GM12878 (cell line): Measurements from ENCODE around the gene LIN7A. TPM values are rescaled to one million over a fixed set of nuclear protein-coding genes. Genes with fewer than 3 reads are reported as not detected.

Source experiments
- ATF3 ChIP-seq: IDR thresholded peaks from 2 replicates; pipeline ENCODE4 v1.6.1; 2011; ENCODE audit warnings: low read depth, mild to moderate bottlenecking, low read length, moderate library complexity, borderline replicate concordance; ENCODE audit errors: extremely low read depth
- BACH1 ChIP-seq: fragments of 450-650 bp; IDR thresholded peaks from 2 replicates; pipeline ENCODE4 v1.6.1; 2017; ENCODE audit warnings: mild to moderate bottlenecking, borderline replicate concordance
- BHLHE40 ChIP-seq, 2 experiments: fragments of 450-650 bp in 1 of 2; IDR thresholded peaks; 2 replicates each; pipeline ENCODE4 v1.6.1; 2011 to 2017; ENCODE audit warnings: low read depth in 2 of 2, borderline replicate concordance in 1 of 2, improper control_type of control experiment in 1 of 2, low read length in 1 of 2, mild to moderate bottlenecking in 1 of 2
- E2F4 ChIP-seq: IDR thresholded peaks from 2 replicates; pipeline ENCODE4 v1.6.1; 2012; ENCODE audit warnings: low read depth, low read length, improper control_type of control experiment
- E2F8 ChIP-seq: fragments of 450-650 bp; IDR thresholded peaks from 2 replicates; pipeline ENCODE4 v1.6.1; 2018; ENCODE audit warnings: mild to moderate bottlenecking, low read depth, moderate library complexity; ENCODE audit not compliant: partially characterized antibody
- IKZF1 ChIP-seq: fragments of 450-650 bp; conservative IDR thresholded peaks from 2 replicates; pipeline ENCODE4 v1.6.1; 2017; ENCODE audit warnings: antibody characterized with exemption, mild to moderate bottlenecking
- IRF4 ChIP-seq: IDR thresholded peaks from 2 replicates; pipeline ENCODE4 v1.6.1; 2011; ENCODE audit warnings: low read depth, low read length
- MYC ChIP-seq: IDR thresholded peaks from 2 replicates; pipeline ENCODE4 v1.6.1; 2011; ENCODE audit warnings: mild to moderate bottlenecking, low read length, moderate library complexity, inconsistent platforms; ENCODE audit not compliant: insufficient read depth, insufficient replicate concordance, insufficient read length, severe bottlenecking
- NBN ChIP-seq: fragments of 450-650 bp; IDR thresholded peaks from 2 replicates; pipeline ENCODE4 v1.6.1; 2016
- NR2F1 ChIP-seq: fragments of 450-650 bp; conservative IDR thresholded peaks from 2 replicates; pipeline ENCODE4 v1.6.1; 2017; ENCODE audit warnings: mild to moderate bottlenecking
- PRDM15 ChIP-seq: fragments of 450-650 bp; formaldehyde crosslinking; IDR thresholded peaks from 2 replicates; pipeline ENCODE4 v1.4.0; 2020; ENCODE audit warnings: mild to moderate bottlenecking, moderate library complexity
- RAD21 ChIP-seq: IDR thresholded peaks from 2 replicates; pipeline ENCODE4 v1.6.1; 2011; ENCODE audit warnings: mild to moderate bottlenecking, low read depth, low read length, moderate library complexity; ENCODE audit not compliant: insufficient read depth
- SIN3A ChIP-seq: IDR thresholded peaks from 2 replicates; pipeline ENCODE4 v1.6.1; 2012; ENCODE audit warnings: low read depth, low read length, improper control_type of control experiment
- SIX5 ChIP-seq: IDR thresholded peaks from 2 replicates; pipeline ENCODE4 v1.6.1; 2011; ENCODE audit warnings: mild to moderate bottlenecking, low read depth, low read length, moderate library complexity; ENCODE audit not compliant: severe bottlenecking
- SKIL ChIP-seq: fragments of 450-650 bp; IDR thresholded peaks from 2 replicates; pipeline ENCODE4 v1.6.1; 2017; ENCODE audit warnings: mild to moderate bottlenecking, low read depth, inconsistent platforms; ENCODE audit not compliant: poor library complexity, severe bottlenecking
- SMAD5 ChIP-seq: IDR thresholded peaks from 2 replicates; pipeline ENCODE4 v1.6.1; 2016; ENCODE audit warnings: antibody characterized with exemption, low read depth
- SP1 ChIP-seq: IDR thresholded peaks from one replicate; pipeline ENCODE4 v1.6.1; 2011; ENCODE audit warnings: low read depth, low read length
- TARDBP ChIP-seq: IDR thresholded peaks from 2 replicates; pipeline ENCODE4 v1.6.1; 2016; ENCODE audit warnings: borderline replicate concordance
- WRNIP1 ChIP-seq: IDR thresholded peaks from 2 replicates; pipeline ENCODE4 v1.6.1; 2011; ENCODE audit warnings: low read depth, low read length, improper control_type of control experiment, borderline replicate concordance
- ZNF622 ChIP-seq: fragments of 450-650 bp; IDR thresholded peaks from 2 replicates; pipeline ENCODE4 v1.6.1; 2017; ENCODE audit warnings: mild to moderate bottlenecking, inconsistent platforms
- ZSCAN29 ChIP-seq: fragments of 450-650 bp; IDR thresholded peaks from 2 replicates; pipeline ENCODE4 v1.6.1; 2017; ENCODE audit warnings: mild to moderate bottlenecking, moderate library complexity
- polyA plus RNA-seq, 11 experiments: library from polyadenylated mRNA; depleted of rRNA in 4 of 11; unstranded in 6 of 11; stranded (reverse) in 5 of 11; fragments of >200 nt; fragmentation: Nextera tagmentation in 4 of 11; fragmentation: Illumina TruSeq in 1 of 11; extraction: Ambion mirVana in 4 of 11; extraction: Trizol in 1 of 11; gene quantifications; 1 replicate in 1 of 11; 2 replicates in 10 of 11; pipeline versions ENCODE4 v1.2.1 to v1.2.3, GENCODE V29; 2011 to 2016; ENCODE audit warnings: inconsistent platforms in 2 of 11, missing spikeins in 2 of 11, low read depth in 1 of 11
- total RNA-seq, 4 experiments: library from RNA; depleted of rRNA in 3 of 4; stranded (reverse); fragments of >200 nt in 3 of 4; fragmentation: Illumina TruSeq in 1 of 4; extraction: Trizol in 1 of 4; gene quantifications; 2 replicates each; pipeline versions ENCODE4 v1.2.1 to v1.2.3, GENCODE V29; 2013 to 2021

The LIN7A gene
- total and polyA plus RNA-seq, 10 of the 15 experiments (the other 5 are each of a cell fraction or from before 2014, with no cell fraction given) = 0.04 to 0.93 (median 0.35) TPM; not detected in 1

- TF ChIP-seq IKZF1 (peak; percentile 87), IRF4 (peak; percentile 98), RAD21 (no peak), SIX5 (no peak), SP1 (peak; percentile 47), TARDBP (peak; percentile 74; the same call in 1 of the 2 replicates), SIN3A (no peak), SMAD5 (no peak), ZNF622 (no peak), BHLHE40 (IDR thresholded peaks at IDR 0.05; ENCODE audit: borderline replicate concordance in 1 of 2, low read depth in 2 of 2, low read length in 1 of 2) (peak; percentile 59 to 70; a peak in 3 of 4 replicates), BACH1 (peak; percentile 99), NBN (peak; percentile 89; the same call in 1 of the 2 replicates), ATF3 (no peak), PRDM15 (CRISPR knock-in tag) (no peak), E2F4 (no peak), NR2F1 (peak; percentile 77), ZSCAN29 (no peak), MYC (no peak), E2F8 (no peak), SKIL (peak; percentile 100), WRNIP1 (no peak)
These were observed 159.7 kb downstream of the LIN7A start (continued) for GRCh38 chr12:80778005-80778541.
